ENCODE measurements around the gene SIAH2. TPM values are rescaled to one million over a fixed set of nuclear protein-coding genes. Genes with fewer than 3 reads are reported as not detected.

The SIAH2 gene
- total RNA-seq, 2 experiments from 2014 or later = 73.7 to 76.1 TPM

GRCh38 chr3:150793641-150794040 is 30.7 kb upstream of the SIAH2 start:
- H3K27ac Mint-ChIP-seq = no peak overlapping the region
- no peaks in the 10 kb centered on the region for H3K36me3 Mint-ChIP-seq (ENCODE audit: low read depth)
- no peak for TF ChIP-seq CTCF (IDR thresholded peaks at IDR 0.05)
- H3K27me3 Mint-ChIP-seq = peaks cover 4% of the 10 kb centered on the region
- Histone ChIP-seq H3K4me1 (ENCODE audit: insufficient read depth, low read length) (no peaks in the 10 kb centered on the region), H3K9me3 (ENCODE audit: control insufficient read depth in 1 of 2, insufficient read depth in 1 of 2, low read length in 2 of 2) (no peaks in the 10 kb centered on the region), H3K36me3 (ENCODE audit: insufficient read depth, low read length) (no peaks in the 10 kb centered on the region), H3K27ac (ENCODE audit: low read depth in 1 of 2, low read length in 2 of 2) (no peak overlapping the region), H3K27me3 (ENCODE audit: control insufficient read depth in 1 of 2, insufficient read depth in 2 of 2, low read length in 2 of 2) (no peaks in the 10 kb centered on the region), H3K4me3 (ENCODE audit: low read length) (no peak overlapping the region)
- CTCF ChIA-PET = no interaction called here
- H3K4me1 Mint-ChIP-seq (ENCODE audit: low read depth) = no peaks in the 10 kb centered on the region
- POLR2A ChIA-PET = no interaction called here
- H3K4me3 Mint-ChIP-seq = no peak overlapping the region
- ATAC-seq (ENCODE audit: poor library complexity) (no peak), DNase-seq (no peak)
- no peaks in the 10 kb centered on the region for H3K9me3 Mint-ChIP-seq
- intact Hi-C loops (cut with DNase I, micrococcal nuclease) = no loop called here

GRCh38 chr3:150790629-150791028 is 27.7 kb upstream of the SIAH2 start:
- POLR2A ChIA-PET = interaction anchor here (3.8 kb wide), 1 partner anchor 27 kb away, joined by 16 read pairs; the partner anchor contains the start of gene SIAH2
- Histone ChIP-seq H3K36me3 (ENCODE audit: insufficient read depth, low read length) (no peaks in the 10 kb centered on the region), H3K4me3 (ENCODE audit: low read length) (no peak overlapping the region), H3K27ac (ENCODE audit: low read depth in 1 of 2, low read length in 2 of 2) (no peak overlapping the region), H3K27me3 (ENCODE audit: control insufficient read depth in 1 of 2, insufficient read depth in 2 of 2, low read length in 2 of 2) (no peaks in the 10 kb centered on the region), H3K9me3 (ENCODE audit: control insufficient read depth in 1 of 2, insufficient read depth in 1 of 2, low read length in 2 of 2) (no peaks in the 10 kb centered on the region), H3K4me1 (ENCODE audit: insufficient read depth, low read length) (peaks cover 3% of the 10 kb centered on the region)
- H3K36me3 Mint-ChIP-seq (ENCODE audit: low read depth) = no peaks in the 10 kb centered on the region
- intact Hi-C loops (cut with DNase I, micrococcal nuclease) = no loop called here
- no peak for TF ChIP-seq CTCF (IDR thresholded peaks at IDR 0.05)
- H3K4me1 Mint-ChIP-seq (ENCODE audit: low read depth) = no peaks in the 10 kb centered on the region
- no peaks in the 10 kb centered on the region for H3K9me3 Mint-ChIP-seq
- CTCF ChIA-PET = no interaction called here
- H3K27me3 Mint-ChIP-seq = peaks cover 7% of the 10 kb centered on the region
- H3K4me3 Mint-ChIP-seq = no peak overlapping the region
- no peak for ATAC-seq (ENCODE audit: poor library complexity)
- no peak overlapping the region for H3K27ac Mint-ChIP-seq
- no peak for DNase-seq

GRCh38 chr3:150789451-150789850 is 26.5 kb upstream of the SIAH2 start:
- Histone ChIP-seq H3K27me3 (ENCODE audit: control insufficient read depth in 1 of 2, insufficient read depth in 2 of 2, low read length in 2 of 2) (no peaks in the 10 kb centered on the region), H3K27ac (ENCODE audit: low read depth in 1 of 2, low read length in 2 of 2) (no peak overlapping the region), H3K36me3 (ENCODE audit: insufficient read depth, low read length) (no peaks in the 10 kb centered on the region), H3K4me1 (ENCODE audit: insufficient read depth, low read length) (peaks cover 3% of the 10 kb centered on the region), H3K4me3 (ENCODE audit: low read length) (no peak overlapping the region), H3K9me3 (ENCODE audit: control insufficient read depth in 1 of 2, insufficient read depth in 1 of 2, low read length in 2 of 2) (no peaks in the 10 kb centered on the region)
- Mint-ChIP-seq H3K4me3 (no peak overlapping the region), H3K27ac (no peak overlapping the region), H3K9me3 (no peaks in the 10 kb centered on the region), H3K4me1 (ENCODE audit: low read depth) (no peaks in the 10 kb centered on the region), H3K27me3 (peaks cover 7% of the 10 kb centered on the region), H3K36me3 (ENCODE audit: low read depth) (no peaks in the 10 kb centered on the region)
- ATAC-seq (ENCODE audit: poor library complexity) (no peak), DNase-seq (no peak)
- ChIA-PET POLR2A (interaction anchor here (3.8 kb wide), 1 partner anchor 26 kb away, joined by 16 read pairs; the partner anchor contains the start of gene SIAH2), CTCF (no interaction called here)
- intact Hi-C loops (cut with DNase I, micrococcal nuclease) = loop anchor here in 1 of 2 experiments (2.0 to 5.0 kb wide), 2 partner anchors 67 to 357 kb away; no protein-coding TSS in a partner anchor
- no peak for TF ChIP-seq CTCF (IDR thresholded peaks at IDR 0.05)

Measured in CD4-positive, alpha-beta T cell (primary cell).